Psoas muscle (tissue), 8 donors: ENCODE results near the gene GDE1. TPM values are rescaled to one million over a fixed set of nuclear protein-coding genes. Genes with fewer than 3 reads are reported as not detected.

Experiments
- ATAC-seq, 4 donors: fragments of 200-7000 bp; cut with Tn5 transposase; one replicate each; pipeline ENCODE4 v1.9.1; 2020; ENCODE audit warnings: moderate library complexity in 3 of 4, mild to moderate bottlenecking in 2 of 4
- DNase-seq, 2 donors: peaks; one replicate each; pipeline ENCODE4 v3.0.0-alpha.2; 2020
- H3K27ac ChIP-seq: fragments of 200-600 bp; one replicate; pipeline ENCODE4 v1.8.0; 2022
- H3K27me3 ChIP-seq, 3 donors: fragments of 200-600 bp in 1 of 3; one replicate each; pipeline versions ENCODE4 v1.6.1 to v1.8.0; 2013 to 2022; ENCODE audit warnings: low read length in 2 of 3, mild to moderate bottlenecking in 2 of 3, moderate library complexity in 1 of 3; ENCODE audit not compliant: insufficient read depth in 3 of 3
- H3K36me3 ChIP-seq, 2 donors: fragments of 200-600 bp in 1 of 2; one replicate each; pipeline versions ENCODE4 v1.6.1 to v1.8.0; 2013 to 2022; ENCODE audit warnings: low read depth in 1 of 2, mild to moderate bottlenecking in 1 of 2, moderate library complexity in 1 of 2; ENCODE audit not compliant: insufficient read depth in 1 of 2
- H3K4me1 ChIP-seq: fragments of 200-600 bp; one replicate; pipeline ENCODE4 v1.8.0; 2022
- H3K4me3 ChIP-seq: fragments of 200-600 bp; one replicate; pipeline ENCODE4 v1.8.0; 2022; ENCODE audit warnings: mild to moderate bottlenecking
- H3K9me3 ChIP-seq: fragments of 200-600 bp; one replicate; pipeline ENCODE4 v1.8.0; 2022
- WGBS, 3 donors: extraction: QIAGEN DNeasy Blood & Tissue Kit; methylation state at CpG; one replicate each; pipeline versions ENCODE4 v1.1.6 to v1.1.7; 2013; 5-methylcytosine and 5-hydroxymethylcytosine counted together
- intact Hi-C, 2 donors: fragments of 100-400 bp; cut with DNase I; formaldehyde crosslinking; loops; one replicate each; pipeline versions ENCODE4 v1.11.0 to v1.14.2; 2022
- polyA plus RNA-seq, 3 donors: library from polyadenylated mRNA; stranded (reverse); fragments of 200-250 nt; gene quantifications; one replicate each; pipeline ENCODE4 v1.2.3, GENCODE V29; 2013
- total RNA-seq, 4 donors: library from RNA; stranded (reverse); fragmentation: NEBNext Ultra II Directional in 2 of 4; extraction: Animal tissue kit (Norgen Biotek cat#: 25700) in 2 of 4; gene quantifications; one replicate each; pipeline versions ENCODE4 v1.2.1 to v1.2.4, GENCODE V29; 2021 to 2023
- TF ChIP-seq, protein P1 (sequence below): fragments of 200-600 bp; IDR thresholded peaks from one replicate; pipeline ENCODE4 v1.8.0; 2022; ENCODE audit warnings: antibody characterized with exemption
- donor health status: healthy with polysubstance abuse.
- donor health status: DM: no; HTN: no; CAD: no; lungs with moderate emphysema.
- donor health status: Bipolar disorder and iron deficiency.
- donor health status: healthy.
- donor health status: DM: yes; HTN: yes; CAD: no.
- donor health status: DM: no; HTN: no; CAD: no.
- donor health status: DM: no; HTN: no; CAD: no.
- donor health status: DM: yes; HTN: yes; CAD: no.

Gene GDE1
- total and polyA plus RNA-seq, 7 donors, result 30.8 to 90.1 (median 53.1) TPM

DNA sequence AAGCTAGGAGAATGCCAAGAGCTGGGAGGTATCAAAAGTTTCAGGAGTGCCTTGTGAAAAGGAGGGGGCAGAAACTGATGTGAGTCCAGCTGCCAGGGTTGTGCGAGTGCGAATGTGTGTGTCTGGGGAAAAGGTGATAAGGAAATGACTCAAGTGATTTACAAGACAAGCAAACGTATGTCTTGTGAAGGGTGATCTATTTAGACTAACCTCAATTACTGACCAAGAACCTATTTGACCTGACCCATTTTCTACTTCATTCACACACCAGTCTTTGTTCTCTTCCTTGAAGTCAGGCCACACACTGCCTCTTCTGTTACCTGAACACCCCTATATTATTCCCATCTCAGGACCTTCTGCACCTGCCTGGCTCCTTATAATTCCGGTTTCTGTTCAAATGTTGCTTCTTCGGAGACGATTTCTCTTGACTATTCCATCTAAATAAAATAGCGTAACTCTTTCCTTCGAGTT is 1.0 kb downstream of the GDE1 start:
- DNase-seq (no peak), ATAC-seq (no peak)
- Histone ChIP-seq H3K36me3 (peaks cover 0 to 18% of the 10 kb centered on the region in 2 donors), H3K9me3 (no peaks in the 10 kb centered on the region), H3K4me1 (peaks cover 33% of the 10 kb centered on the region), H3K27me3 (no peaks in the 10 kb centered on the region), H3K27ac (peak overlapping the region; percentile 86), H3K4me3 (peak overlapping the region; percentile 80)
- 15 to 19% (median 16%) methylated on average over 8 of the region's 8 CpGs for WGBS, 3 donors
- intact Hi-C loops, result no loop called here
- TF ChIP-seq, protein P1, sequence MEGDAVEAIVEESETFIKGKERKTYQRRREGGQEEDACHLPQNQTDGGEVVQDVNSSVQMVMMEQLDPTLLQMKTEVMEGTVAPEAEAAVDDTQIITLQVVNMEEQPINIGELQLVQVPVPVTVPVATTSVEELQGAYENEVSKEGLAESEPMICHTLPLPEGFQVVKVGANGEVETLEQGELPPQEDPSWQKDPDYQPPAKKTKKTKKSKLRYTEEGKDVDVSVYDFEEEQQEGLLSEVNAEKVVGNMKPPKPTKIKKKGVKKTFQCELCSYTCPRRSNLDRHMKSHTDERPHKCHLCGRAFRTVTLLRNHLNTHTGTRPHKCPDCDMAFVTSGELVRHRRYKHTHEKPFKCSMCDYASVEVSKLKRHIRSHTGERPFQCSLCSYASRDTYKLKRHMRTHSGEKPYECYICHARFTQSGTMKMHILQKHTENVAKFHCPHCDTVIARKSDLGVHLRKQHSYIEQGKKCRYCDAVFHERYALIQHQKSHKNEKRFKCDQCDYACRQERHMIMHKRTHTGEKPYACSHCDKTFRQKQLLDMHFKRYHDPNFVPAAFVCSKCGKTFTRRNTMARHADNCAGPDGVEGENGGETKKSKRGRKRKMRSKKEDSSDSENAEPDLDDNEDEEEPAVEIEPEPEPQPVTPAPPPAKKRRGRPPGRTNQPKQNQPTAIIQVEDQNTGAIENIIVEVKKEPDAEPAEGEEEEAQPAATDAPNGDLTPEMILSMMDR, result no peak

DNA sequence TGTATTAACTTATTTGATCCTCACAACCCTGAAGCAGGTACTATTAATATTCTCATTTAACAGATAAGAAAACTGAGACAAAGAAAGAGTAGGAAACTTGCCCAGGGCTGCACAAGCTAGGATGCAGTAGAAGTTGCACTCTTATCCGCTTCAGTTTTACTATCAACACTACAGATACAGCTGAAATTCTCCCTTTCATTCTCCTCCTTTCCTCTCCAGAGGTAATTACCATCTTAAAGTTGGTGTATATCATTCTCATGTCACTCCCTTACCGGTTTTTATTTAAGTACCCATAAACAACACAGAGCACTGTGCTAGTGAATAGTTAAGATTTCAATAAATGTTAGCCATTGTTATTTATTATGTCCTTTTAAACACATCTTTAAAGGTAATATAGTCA is 3.5 kb downstream of the GDE1 start:
- ATAC-seq (no peak), DNase-seq (no peak)
- H3K27ac ChIP-seq, result no peak overlapping the region
- intact Hi-C loops, result no loop called here
- no peaks in the 10 kb centered on the region for H3K9me3 ChIP-seq
- WGBS, 3 donors, result 77 to 88% (median 80%) methylated on average over 2 of the region's 2 CpGs
- TF ChIP-seq, protein P1, result no peak
- H3K4me3 ChIP-seq, result no peak overlapping the region
- no peaks in the 10 kb centered on the region for H3K27me3 ChIP-seq
- H3K36me3 ChIP-seq, result peaks cover 0 to 37% of the 10 kb centered on the region in 2 donors
- peaks cover 22% of the 10 kb centered on the region for H3K4me1 ChIP-seq

GRCh38 chr16:19517424-19518089 is 4.3 kb downstream of the GDE1 start:
- intact Hi-C loops, result no loop called here
- no peak for ATAC-seq
- Histone ChIP-seq H3K27me3 (no peaks in the 10 kb centered on the region), H3K4me3 (no peak overlapping the region), H3K4me1 (peaks cover 19% of the 10 kb centered on the region), H3K36me3 (peaks cover 0 to 37% of the 10 kb centered on the region in 2 donors), H3K27ac (no peak overlapping the region), H3K9me3 (no peaks in the 10 kb centered on the region)
- no peak for DNase-seq
- TF ChIP-seq, protein P1, result no peak
- WGBS, 3 donors, result 77 to 89% (median 80%) methylated on average over 8 of the region's 8 CpGs

DNA sequence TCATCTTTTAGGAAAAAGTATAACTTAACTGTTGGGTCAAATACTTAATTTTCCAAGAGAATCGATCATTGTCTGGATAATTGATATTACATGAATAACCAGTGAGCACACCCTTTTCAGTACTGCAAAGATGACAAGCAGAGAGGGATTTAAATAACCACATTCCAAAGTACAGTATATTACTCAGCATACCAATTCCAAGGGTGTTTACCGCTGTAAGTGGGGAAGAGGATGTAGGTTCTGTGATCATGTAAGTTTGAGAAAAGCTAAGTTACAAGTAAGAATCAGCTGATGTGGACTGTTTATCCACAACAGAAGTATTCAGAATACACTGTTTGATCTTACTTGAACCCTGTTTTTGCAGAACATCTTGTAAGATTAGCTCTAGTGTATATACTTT is 6.1 kb downstream of the GDE1 start:
- intact Hi-C loops, result no loop called here
- H3K27me3 ChIP-seq, result no peaks in the 10 kb centered on the region
- ATAC-seq, result no peak
- 95 to 97% (median 95%) methylated on average over 2 of the region's 2 CpGs for WGBS, 3 donors
- H3K9me3 ChIP-seq, result no peaks in the 10 kb centered on the region
- DNase-seq, result no peak
- H3K4me1 ChIP-seq, result peaks cover 11% of the 10 kb centered on the region
- peaks cover 0 to 49% of the 10 kb centered on the region in 2 donors for H3K36me3 ChIP-seq
- H3K27ac ChIP-seq, result no peak overlapping the region
- TF ChIP-seq, protein P1, result no peak
- no peak overlapping the region for H3K4me3 ChIP-seq
